ENCODE data around the gene CCT3.

DNA sequence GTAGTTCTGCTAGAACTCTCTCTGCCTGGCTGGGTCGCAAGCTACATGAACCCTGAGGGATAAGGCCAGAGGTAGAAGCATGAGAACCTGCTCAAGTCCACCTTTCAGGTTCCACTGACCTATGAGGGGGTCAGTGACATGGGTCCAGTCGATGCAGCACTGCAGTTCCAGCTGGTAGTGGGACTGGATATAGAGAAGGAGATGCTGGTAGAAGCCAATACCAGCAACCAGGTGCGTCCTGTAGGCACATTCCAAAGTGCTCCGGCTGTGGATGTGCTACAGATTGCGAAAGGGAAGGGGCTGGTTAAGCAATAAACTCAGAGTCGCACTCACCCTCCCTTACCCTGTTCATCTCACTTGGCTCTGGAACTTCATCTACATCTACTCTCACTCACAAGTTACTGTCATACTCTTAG is 61.1 kb downstream of the CCT3 start:
- TF ChIP-seq POLR2A (IDR thresholded peaks at IDR 0.05) (no peak), POLR2AphosphoS5 (IDR thresholded peaks at IDR 0.05) (no peak)
- TF ChIP-seq, protein P1, sequence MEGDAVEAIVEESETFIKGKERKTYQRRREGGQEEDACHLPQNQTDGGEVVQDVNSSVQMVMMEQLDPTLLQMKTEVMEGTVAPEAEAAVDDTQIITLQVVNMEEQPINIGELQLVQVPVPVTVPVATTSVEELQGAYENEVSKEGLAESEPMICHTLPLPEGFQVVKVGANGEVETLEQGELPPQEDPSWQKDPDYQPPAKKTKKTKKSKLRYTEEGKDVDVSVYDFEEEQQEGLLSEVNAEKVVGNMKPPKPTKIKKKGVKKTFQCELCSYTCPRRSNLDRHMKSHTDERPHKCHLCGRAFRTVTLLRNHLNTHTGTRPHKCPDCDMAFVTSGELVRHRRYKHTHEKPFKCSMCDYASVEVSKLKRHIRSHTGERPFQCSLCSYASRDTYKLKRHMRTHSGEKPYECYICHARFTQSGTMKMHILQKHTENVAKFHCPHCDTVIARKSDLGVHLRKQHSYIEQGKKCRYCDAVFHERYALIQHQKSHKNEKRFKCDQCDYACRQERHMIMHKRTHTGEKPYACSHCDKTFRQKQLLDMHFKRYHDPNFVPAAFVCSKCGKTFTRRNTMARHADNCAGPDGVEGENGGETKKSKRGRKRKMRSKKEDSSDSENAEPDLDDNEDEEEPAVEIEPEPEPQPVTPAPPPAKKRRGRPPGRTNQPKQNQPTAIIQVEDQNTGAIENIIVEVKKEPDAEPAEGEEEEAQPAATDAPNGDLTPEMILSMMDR (IDR thresholded peaks at IDR 0.05 in 8 of 11, conservative IDR thresholded peaks at IDR 0.05 in 3 of 11): no peak
